Posterior cingulate gyrus (tissue), 11 donors: ENCODE results near the gene CPAMD8.

Experiments
- DNase-seq, 10 donors: peaks; one replicate each; pipeline versions ENCODE4 v3.0.0 to v3.0.0-alpha.2; 2020 to 2021; ENCODE audit warnings: mixed read lengths in 3 of 10
- intact Hi-C: fragments of 100-400 bp; cut with DNase I; formaldehyde crosslinking; loops from one replicate; pipeline ENCODE4 v1.15.1; 2023

The CPAMD8 gene

GRCh38 chr19:17026706-17027534 is at the start of gene CPAMD8:
Gene CPAMD8, minus strand, starts transcription at chr19:17026810. Its CDS starts 168 bp downstream, at chr19:17026642.
- intact Hi-C loops = no loop called here
- no peak for DNase-seq

- intact Hi-C loops = loop anchor here (5.0 to 10.0 kb wide), 2 partner anchors 51 to 139 kb away; partner anchors contain the start of gene USE1
- DNase-seq = peak in 2 of 10 donors; percentile 74 to 86
Measured at GRCh38 chr19:17075864-17076542, 49.4 kb upstream of the CPAMD8 start.

GRCh38 chr19:17075035-17075863 is 48.6 kb upstream of the CPAMD8 start, which contains the start of the genes HAUS8 and MYO9B:
Gene HAUS8, minus strand, starts transcription at chr19:17075452. Its CDS starts 30 bp downstream, at chr19:17075422.
Gene MYO9B, plus strand, starts transcription at chr19:17075777. Its CDS starts 25,941 bp downstream, at chr19:17101718.
- intact Hi-C loops = loop anchor here (5.0 to 10.0 kb wide), 2 partner anchors 52 to 140 kb away; partner anchors contain the start of gene USE1
- DNase-seq = peak; percentile 99 to 100 (median 100)

GRCh38 chr19:17074634-17075034 is 48.0 kb upstream of the CPAMD8 start:
- no peak for DNase-seq
- intact Hi-C loops = loop anchor here (5.0 to 10.0 kb wide), 2 partner anchors 53 to 140 kb away; partner anchors contain the start of gene USE1

GRCh38 chr19:17073869-17074633 is 47.4 kb upstream of the CPAMD8 start:
- DNase-seq = peak in 1 of 10 donors; percentile 61

GRCh38 chr19:17070912-17071311 is 44.3 kb upstream of the CPAMD8 start:
- intact Hi-C loops = loop anchor here (10.0 kb wide), 1 partner anchor 144 kb away; the partner anchor contains the start of gene USE1
- no peak for DNase-seq

More at GRCh38 chr19:17073869-17074633, 47.4 kb upstream of the CPAMD8 start:
- intact Hi-C loops = loop anchor here (10.0 kb wide), 1 partner anchor 141 kb away; the partner anchor contains the start of gene USE1

GRCh38 chr19:17070421-17070820 is 43.8 kb upstream of the CPAMD8 start:
- intact Hi-C loops = loop anchor here (10.0 kb wide), 1 partner anchor 144 kb away; the partner anchor contains the start of gene USE1
- DNase-seq = no peak

GRCh38 chr19:17069193-17069592 is 42.6 kb upstream of the CPAMD8 start:
- intact Hi-C loops = no loop called here

GRCh38 chr19:17063428-17063827 is 36.8 kb upstream of the CPAMD8 start:
- DNase-seq = no peak
- intact Hi-C loops = no loop called here

More at GRCh38 chr19:17069193-17069592, 42.6 kb upstream of the CPAMD8 start:
- DNase-seq = no peak

GRCh38 chr19:17061691-17062090 is 35.1 kb upstream of the CPAMD8 start:
- no peak for DNase-seq
- intact Hi-C loops = no loop called here

GRCh38 chr19:17061205-17061604 is 34.6 kb upstream of the CPAMD8 start:
- intact Hi-C loops = no loop called here
- DNase-seq = no peak

- DNase-seq = no peak
- intact Hi-C loops = no loop called here
Measured at GRCh38 chr19:17060802-17061201, 34.2 kb upstream of the CPAMD8 start.

GRCh38 chr19:17058236-17058635 is 31.6 kb upstream of the CPAMD8 start:
- intact Hi-C loops = no loop called here

GRCh38 chr19:17055636-17056035 is 29.0 kb upstream of the CPAMD8 start:
- DNase-seq = peak in 1 of 10 donors; percentile 58
- intact Hi-C loops = no loop called here

More at GRCh38 chr19:17058236-17058635, 31.6 kb upstream of the CPAMD8 start:
- DNase-seq = no peak

- intact Hi-C loops = no loop called here
- peak in 1 of 10 donors; percentile 19 for DNase-seq
Measured at GRCh38 chr19:17054746-17055145, 28.1 kb upstream of the CPAMD8 start.

GRCh38 chr19:17052439-17052838 is 25.8 kb upstream of the CPAMD8 start:
- intact Hi-C loops = loop anchor here (2.0 kb wide), 3 partner anchors 274 to 338 kb away; no protein-coding TSS in a partner anchor
- DNase-seq = peak in 6 of 10 donors; percentile 30 to 82 (median 40)

GRCh38 chr19:17049711-17050280 is 23.2 kb upstream of the CPAMD8 start:
- intact Hi-C loops = no loop called here
- DNase-seq = peak in 1 of 10 donors; percentile 74

- intact Hi-C loops = no loop called here
- DNase-seq = peak in 2 of 10 donors; percentile 70 to 79
Measured at GRCh38 chr19:17048885-17049453, 22.4 kb upstream of the CPAMD8 start.
